ENCODE data around the gene ANKMY1. TPM values are rescaled to one million over a fixed set of nuclear protein-coding genes. Genes with fewer than 3 reads are reported as not detected.

Gene ANKMY1
- polyA plus RNA-seq, 4 donors = 9.6 to 14.5 (median 10.9) TPM

DNA sequence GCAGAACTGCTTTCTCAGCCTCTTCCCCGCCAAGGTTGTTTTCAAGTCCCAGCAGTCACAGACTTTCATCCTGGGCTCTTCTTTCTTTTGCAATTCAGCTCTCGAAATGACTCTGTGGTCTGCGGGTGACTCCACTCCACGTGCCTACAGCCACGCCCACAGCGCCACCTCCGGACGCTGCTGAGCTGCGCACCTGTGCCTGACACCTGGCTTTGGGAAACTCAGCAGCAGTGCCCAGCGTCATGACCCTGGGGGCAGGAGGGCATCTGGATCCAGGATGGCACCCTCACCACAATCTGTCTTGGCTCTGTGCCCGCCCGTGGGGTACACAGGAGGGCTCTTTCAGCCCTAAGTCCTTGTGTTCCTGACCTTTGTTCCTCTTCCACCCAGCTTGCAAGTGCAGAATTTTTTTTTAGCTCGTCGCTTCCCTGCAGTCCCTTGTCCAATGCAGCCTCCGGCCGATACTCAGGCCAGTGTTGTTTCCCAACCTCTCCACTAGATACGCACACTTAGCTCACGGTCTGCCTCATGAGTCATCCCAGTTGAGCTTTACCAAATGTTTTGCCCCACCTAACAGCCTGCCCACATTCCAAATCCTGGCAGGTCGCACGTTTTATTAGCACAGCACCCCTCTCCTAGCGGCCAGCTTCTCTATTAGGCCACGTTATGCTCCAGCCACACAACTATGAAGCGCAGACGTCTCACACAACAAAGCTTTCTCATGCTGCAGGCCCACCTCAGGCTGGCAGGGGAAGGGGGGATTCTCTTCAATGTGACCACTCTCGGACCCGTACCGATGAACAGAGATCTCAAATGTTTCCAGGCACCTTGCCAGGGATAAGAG is 22.2 kb upstream of the ANKMY1 start:
- DNase-seq (ENCODE audit: low read depth in 4 of 4, low spot score in 3 of 4) = no peak

- DNase-seq (ENCODE audit: low read depth in 4 of 4, low spot score in 3 of 4) = no peak
Observed at GRCh38 chr2:240579071-240579762, 21.4 kb upstream of the ANKMY1 start.

GRCh38 chr2:240578488-240578887 is 20.7 kb upstream of the ANKMY1 start:
- no peak for DNase-seq (ENCODE audit: low read depth in 4 of 4, low spot score in 3 of 4)

DNA sequence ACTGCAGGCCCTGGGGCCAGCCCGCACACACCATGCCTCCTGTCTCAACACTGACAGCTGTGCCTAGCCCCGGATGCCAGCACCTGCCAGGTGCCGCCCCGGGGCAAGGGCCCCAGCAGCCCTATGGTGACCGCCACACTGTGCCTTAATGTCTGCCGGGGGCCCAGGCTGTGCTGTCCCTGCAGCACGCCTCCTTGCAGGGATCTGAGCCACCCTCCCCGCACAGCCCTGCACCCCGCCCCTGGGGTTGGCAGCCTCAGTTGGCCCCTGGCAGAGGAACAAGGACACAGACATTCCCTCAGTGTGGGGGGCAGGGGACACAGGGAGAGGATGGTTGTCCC is 20.3 kb upstream of the ANKMY1 start:
- no peak for DNase-seq (ENCODE audit: low read depth in 4 of 4, low spot score in 3 of 4)

- DNase-seq (ENCODE audit: low read depth in 4 of 4, low spot score in 3 of 4) = no peak
Observed at GRCh38 chr2:240577281-240578109, 19.7 kb upstream of the ANKMY1 start.

DNA sequence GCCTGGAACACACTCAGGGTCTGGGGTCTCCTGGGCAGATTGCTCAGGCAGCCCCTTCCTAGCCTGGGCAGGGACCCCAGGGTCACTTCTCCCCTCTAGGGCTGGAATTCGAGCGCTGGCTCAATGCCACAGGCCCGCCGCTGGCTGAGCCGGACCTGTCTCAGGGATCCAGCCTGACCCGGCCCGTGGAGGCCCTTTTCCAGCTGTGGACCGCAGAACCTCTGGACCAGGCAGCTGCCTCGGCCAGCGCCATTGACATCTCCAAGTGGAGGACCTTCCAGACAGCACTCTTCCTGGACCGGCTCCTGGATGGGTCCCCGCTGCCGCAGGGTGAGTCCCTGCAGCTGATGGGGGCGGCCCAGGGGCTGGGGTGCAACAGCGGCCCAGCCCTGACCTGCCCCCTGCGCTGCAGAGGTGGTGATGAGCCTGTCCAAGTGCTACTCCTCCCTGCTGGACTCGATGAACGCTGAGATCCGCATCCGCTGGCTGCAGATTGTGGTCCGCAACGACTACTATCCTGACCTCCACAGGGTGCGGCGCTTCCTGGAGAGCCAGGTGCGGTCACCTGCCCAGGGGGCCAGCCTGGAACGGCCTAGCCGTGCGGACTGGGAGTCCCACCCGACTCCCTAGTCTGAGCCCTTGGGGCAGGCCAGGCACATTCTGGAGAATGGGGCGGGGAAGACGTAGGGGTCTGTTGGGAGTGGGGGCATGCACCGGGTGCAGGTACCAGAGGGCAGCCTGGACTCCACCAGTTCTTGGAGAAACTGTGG is 18.8 kb upstream of the ANKMY1 start:
- no peak for DNase-seq (ENCODE audit: low read depth in 4 of 4, low spot score in 3 of 4)

DNA sequence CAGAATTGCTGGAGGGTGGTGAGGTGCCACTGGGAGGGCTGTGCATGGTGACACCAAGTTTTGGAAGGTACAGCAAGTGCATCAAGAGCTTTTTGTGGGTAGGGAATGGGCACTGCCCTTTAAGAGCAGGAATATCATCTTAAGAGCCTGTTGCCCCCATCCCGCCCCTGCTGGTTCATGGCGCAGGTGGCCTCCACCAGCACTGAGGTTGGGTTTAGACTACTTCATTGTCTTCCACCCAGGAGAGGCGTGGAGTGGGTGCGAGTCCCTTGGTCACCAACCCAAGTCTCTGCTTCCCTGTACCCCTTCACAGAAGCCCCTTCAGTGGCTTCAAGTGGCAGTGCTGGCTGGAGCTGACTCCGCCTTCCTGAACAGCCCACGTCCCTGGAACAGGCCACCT is 18.2 kb upstream of the ANKMY1 start:
- DNase-seq (ENCODE audit: low read depth in 4 of 4, low spot score in 3 of 4) = no peak

DNA sequence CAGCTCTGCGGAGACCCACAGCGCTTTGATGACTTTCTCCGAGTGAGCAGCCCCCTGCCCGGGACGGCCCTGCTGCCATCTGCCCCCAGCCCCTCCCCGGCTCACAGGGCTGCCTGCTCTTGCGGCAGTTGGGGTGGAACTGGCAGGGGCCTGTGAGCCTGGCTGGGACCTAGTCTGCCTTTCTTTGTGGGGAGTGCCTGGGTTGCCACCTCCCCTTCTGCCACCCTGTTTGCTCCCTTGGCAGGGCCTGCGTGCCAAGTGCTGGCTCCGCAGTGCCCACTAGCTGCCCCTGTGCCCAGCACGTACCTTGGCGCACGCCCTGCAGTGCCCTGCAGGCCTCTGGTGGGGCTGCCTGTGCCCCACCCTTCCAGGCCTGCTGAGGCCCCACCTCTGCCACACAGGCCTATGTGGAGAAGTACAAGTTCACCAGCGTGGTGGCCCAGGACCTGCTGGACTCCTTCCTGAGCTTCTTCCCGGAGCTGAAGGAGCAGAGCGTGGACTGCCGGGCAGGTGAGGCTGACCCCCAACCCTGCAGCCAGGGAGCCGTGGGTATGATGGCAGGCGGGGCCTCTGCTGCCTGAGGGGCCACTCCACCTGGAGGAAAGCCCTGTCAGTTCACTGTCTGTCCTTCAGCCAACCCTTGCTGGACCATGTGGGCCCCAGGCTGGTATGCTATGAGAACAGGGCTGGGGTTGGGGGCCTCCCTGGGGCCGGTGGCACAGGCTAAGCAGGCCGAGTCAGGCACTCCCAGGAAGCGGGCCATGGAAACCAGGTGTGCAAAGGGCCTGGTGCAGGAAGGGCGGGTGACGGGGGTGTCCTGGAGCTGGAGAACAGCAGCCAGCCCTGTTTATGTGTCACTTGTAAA is 17.5 kb upstream of the ANKMY1 start:
- DNase-seq (ENCODE audit: low read depth in 4 of 4, low spot score in 3 of 4) = no peak

DNA sequence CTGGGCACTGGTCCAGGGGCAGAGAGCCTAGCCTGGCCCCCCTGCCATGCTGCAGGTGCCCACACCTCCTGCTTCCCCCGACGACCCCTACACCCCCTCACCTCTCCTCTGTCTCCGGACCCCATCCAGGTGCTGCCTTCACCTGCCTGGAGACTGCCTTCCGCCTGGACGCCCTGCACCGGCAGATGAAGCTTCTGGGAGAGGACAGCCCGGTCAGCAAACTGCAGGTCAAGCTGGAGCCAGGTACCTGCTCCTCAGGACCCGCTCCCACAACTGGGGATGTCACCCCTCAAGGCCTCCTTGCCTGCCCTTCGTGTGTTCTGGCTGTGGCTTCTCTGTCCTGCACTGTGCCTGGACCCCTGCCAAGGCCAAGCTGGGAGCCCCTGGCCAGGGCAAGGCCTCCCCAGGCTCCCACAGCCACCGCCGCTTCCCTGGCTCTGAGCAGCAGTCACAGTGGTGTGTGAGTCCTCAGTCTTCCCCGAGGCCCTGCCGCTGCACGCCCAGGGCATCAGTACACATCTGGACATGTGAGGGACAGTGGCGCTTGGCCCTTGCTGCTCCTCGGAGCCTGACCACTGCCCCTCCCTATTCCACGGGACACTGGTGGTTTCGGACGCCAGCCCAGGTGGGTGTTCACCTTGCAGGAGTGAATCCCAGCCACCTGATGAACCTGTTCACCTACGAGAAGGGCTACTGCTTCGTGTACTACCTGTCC is 16.8 kb upstream of the ANKMY1 start:
- no peak for DNase-seq (ENCODE audit: low read depth in 4 of 4, low spot score in 3 of 4)

DNA sequence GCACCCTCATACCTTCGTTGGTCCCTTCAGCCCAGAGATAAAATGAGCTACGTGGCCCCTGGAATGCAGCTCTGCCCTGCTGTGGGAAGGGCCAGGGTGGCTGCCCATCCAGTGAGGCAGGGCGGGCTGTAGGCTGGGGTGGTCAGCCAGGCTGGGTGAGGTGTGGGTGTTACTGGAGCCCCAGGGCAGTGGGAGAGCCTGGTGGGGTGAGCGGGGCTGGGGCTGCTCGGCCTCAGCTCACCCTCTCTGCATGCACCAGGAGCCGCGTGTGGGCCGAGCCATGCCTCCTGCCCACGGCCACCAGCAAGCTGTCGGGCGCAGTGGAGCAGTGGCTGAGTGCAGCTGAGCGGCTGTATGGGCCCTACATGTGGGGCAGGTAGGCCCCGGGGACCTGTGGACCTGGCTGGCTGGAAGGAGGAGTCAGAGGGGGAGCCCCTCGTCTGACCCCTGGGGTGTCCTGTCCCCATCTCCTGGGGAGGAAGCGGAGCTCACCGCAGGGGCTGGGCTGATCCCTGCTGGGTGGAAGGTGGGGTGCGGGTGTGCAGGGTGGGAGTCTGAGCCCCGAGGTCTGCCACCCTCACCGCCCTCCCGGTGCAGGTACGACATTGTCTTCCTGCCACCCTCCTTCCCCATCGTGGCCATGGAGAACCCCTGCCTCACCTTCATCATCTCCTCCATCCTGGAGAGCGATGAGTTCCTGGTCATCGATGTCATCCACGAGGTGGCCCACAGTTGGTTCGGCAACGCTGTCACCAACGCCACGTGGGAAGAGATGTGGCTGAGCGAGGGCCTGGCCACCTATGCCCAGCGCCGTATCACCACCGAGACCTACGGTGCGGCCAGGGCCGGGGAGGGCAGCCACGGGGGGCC is 16.0 kb upstream of the ANKMY1 start:
- DNase-seq (ENCODE audit: low read depth in 4 of 4, low spot score in 3 of 4) = no peak

DNA sequence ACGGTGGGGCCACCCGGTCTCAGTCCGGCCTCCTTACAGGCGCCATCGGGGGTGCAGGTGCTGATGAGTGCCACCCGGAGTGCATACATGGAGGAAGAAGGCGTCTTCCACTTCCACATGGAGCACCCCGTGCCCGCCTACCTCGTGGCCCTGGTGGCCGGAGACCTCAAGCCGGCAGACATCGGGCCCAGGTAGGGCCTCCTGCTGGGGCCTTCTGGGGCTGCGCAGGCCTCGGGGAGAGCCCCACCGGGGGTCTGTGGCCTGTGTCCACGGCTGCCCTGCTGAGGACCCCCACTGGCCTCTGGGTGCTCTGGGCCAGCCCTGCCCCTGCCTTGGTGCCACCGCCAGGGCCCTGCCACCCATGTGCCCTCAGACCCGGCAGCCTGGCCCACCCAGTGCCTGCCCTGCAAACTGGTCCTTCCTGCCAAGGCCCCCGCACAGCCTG is 15.3 kb upstream of the ANKMY1 start:
- no peak for DNase-seq (ENCODE audit: low read depth in 4 of 4, low spot score in 3 of 4)

GRCh38 chr2:240572141-240573031 is 14.6 kb upstream of the ANKMY1 start:
- no peak for DNase-seq (ENCODE audit: low read depth in 4 of 4, low spot score in 3 of 4)

DNA sequence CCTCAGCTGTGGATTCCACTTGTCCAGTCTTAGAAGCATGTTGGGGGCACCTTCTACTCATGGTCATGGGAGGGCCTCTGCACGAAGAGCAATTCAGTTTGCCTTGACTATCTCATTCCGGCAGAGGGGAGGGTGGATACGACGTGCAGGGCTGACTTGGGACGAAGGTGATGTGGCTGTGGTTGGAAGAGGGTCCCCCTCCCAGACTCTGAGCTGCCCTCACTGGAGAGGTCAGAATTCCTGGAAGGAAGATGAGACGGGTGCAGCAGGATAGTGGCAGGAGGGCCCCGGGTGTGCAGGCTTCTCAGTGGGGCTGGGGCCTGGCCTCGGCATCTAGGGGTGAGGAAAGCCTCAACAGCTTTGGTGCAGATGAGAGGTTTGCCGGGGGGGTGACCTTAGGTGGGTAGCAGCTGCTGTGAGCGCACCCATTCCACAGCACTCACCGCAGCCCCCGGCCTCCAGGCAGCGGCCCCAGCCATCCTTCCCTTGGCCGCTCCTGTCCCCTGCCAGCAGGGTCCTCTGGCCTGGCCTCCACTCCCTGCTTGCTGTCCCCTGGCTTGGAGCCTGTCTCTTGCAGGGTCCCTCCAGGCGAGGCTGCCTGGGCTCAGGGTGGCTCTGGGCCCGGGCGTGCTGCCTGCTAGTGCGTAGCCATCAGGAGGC is 13.7 kb upstream of the ANKMY1 start:
- no peak for DNase-seq (ENCODE audit: low read depth in 4 of 4, low spot score in 3 of 4)

- DNase-seq (ENCODE audit: low read depth in 4 of 4, low spot score in 3 of 4) = no peak
Observed at GRCh38 chr2:240570531-240571313, 12.9 kb upstream of the ANKMY1 start.

GRCh38 chr2:240569998-240570530 is 12.3 kb upstream of the ANKMY1 start:
- no peak for DNase-seq (ENCODE audit: low read depth in 4 of 4, low spot score in 3 of 4)

Data from right renal pelvis (tissue), 4 donors.